ENCODE measurements around the gene CAMTA1.

Gene CAMTA1

GRCh38 chr1:7198664-7199063 is 413.4 kb downstream of the CAMTA1 start:
- DNase-seq (ENCODE audit: low read depth): no peak

GRCh38 chr1:7199077-7199779 is 414.0 kb downstream of the CAMTA1 start:
- no peak for DNase-seq (ENCODE audit: low read depth)

- no peak for DNase-seq (ENCODE audit: low read depth)
These were observed 422.8 kb downstream of the CAMTA1 start for GRCh38 chr1:7207875-7208646.

GRCh38 chr1:7208647-7209180 is 423.5 kb downstream of the CAMTA1 start:
- no peak for DNase-seq (ENCODE audit: low read depth)

GRCh38 chr1:7209336-7209735 is 424.1 kb downstream of the CAMTA1 start:
- DNase-seq (ENCODE audit: low read depth): no peak

GRCh38 chr1:7218210-7218832 is 433.1 kb downstream of the CAMTA1 start:
- no peak for DNase-seq (ENCODE audit: low read depth)

GRCh38 chr1:7219031-7219430 is 433.8 kb downstream of the CAMTA1 start:
- DNase-seq (ENCODE audit: low read depth): no peak

GRCh38 chr1:7220007-7220406 is 434.8 kb downstream of the CAMTA1 start:
- DNase-seq (ENCODE audit: low read depth): no peak

GRCh38 chr1:7220712-7221252 is 435.5 kb downstream of the CAMTA1 start:
- DNase-seq (ENCODE audit: low read depth): no peak

- no peak for DNase-seq (ENCODE audit: low read depth)
These were observed 436.8 kb downstream of the CAMTA1 start for GRCh38 chr1:7221826-7222694.

GRCh38 chr1:7222695-7223015 is 437.4 kb downstream of the CAMTA1 start:
- no peak for DNase-seq (ENCODE audit: low read depth)

- DNase-seq (ENCODE audit: low read depth): no peak
These were observed 438.3 kb downstream of the CAMTA1 start for GRCh38 chr1:7223334-7224080.

- no peak for DNase-seq (ENCODE audit: low read depth)
These were observed 438.9 kb downstream of the CAMTA1 start for GRCh38 chr1:7224081-7224534.

- DNase-seq (ENCODE audit: low read depth): no peak
These were observed 439.4 kb downstream of the CAMTA1 start for GRCh38 chr1:7224644-7225043.

GRCh38 chr1:7225711-7226505 is 440.7 kb downstream of the CAMTA1 start:
- no peak for DNase-seq (ENCODE audit: low read depth)

- DNase-seq (ENCODE audit: low read depth): no peak
These were observed 442.4 kb downstream of the CAMTA1 start for GRCh38 chr1:7227654-7228053.

GRCh38 chr1:7228252-7228961 is 443.2 kb downstream of the CAMTA1 start:
- DNase-seq (ENCODE audit: low read depth): no peak

- DNase-seq (ENCODE audit: low read depth): no peak
These were observed 443.9 kb downstream of the CAMTA1 start for GRCh38 chr1:7229186-7229585.
